Muscle of leg (tissue), 11 donors: ENCODE results near the gene SHANK1. TPM values are rescaled to one million over a fixed set of nuclear protein-coding genes. Genes with fewer than 3 reads are reported as not detected.

Experiments used
- DNase-seq: peaks from one replicate; pipeline ENCODE4 v3.0.0; 2013
- H3K27ac ChIP-seq: one replicate; pipeline ENCODE4 v1.5.1; 2013; ENCODE audit warnings: mild to moderate bottlenecking, low read length, control low read depth
- H3K27me3 ChIP-seq: one replicate; pipeline ENCODE4 v1.6.1; 2013; ENCODE audit warnings: low read length; ENCODE audit not compliant: control insufficient read depth, insufficient read depth
- H3K36me3 ChIP-seq: one replicate; pipeline ENCODE4 v1.6.1; 2013; ENCODE audit warnings: low read length; ENCODE audit not compliant: control insufficient read depth, insufficient read depth
- H3K4me1 ChIP-seq: one replicate; pipeline ENCODE4 v1.6.1; 2013; ENCODE audit warnings: low read length; ENCODE audit not compliant: control insufficient read depth, insufficient read depth
- H3K4me3 ChIP-seq: one replicate; pipeline ENCODE4 v1.5.1; 2013; ENCODE audit warnings: low read length, control low read depth
- H3K9me3 ChIP-seq: replicated peaks from 2 replicates; pipeline ENCODE4 v1.6.1; 2013; ENCODE audit warnings: low read depth, low read length; ENCODE audit not compliant: control insufficient read depth
- WGBS: methylation state at CpG from one replicate; pipeline ENCODE4 v1.1.5; 2013; ENCODE audit warnings: missing lambda C conversion rate; ENCODE audit not compliant: insufficient coverage; 5-methylcytosine and 5-hydroxymethylcytosine counted together
- polyA plus RNA-seq, 8 donors: library from polyadenylated mRNA; unstranded; fragments of 120-200 nt; gene quantifications; one replicate each; pipeline versions ENCODE4 v1.2.1 to v1.2.3, GENCODE V29; 2013; ENCODE audit warnings: inconsistent platforms in 1 of 8, low replicate concordance in 1 of 8; ENCODE audit not compliant: insufficient read length in 8 of 8, insufficient read depth in 1 of 8
- total RNA-seq: library from RNA; stranded (reverse); fragments of 120-200 nt; gene quantifications from one replicate; pipeline ENCODE4 v1.2.4, GENCODE V29; 2013

SHANK1 gene
- total and polyA plus RNA-seq, 9 donors: 12.1 to 37.4 (median 23.2) TPM

- Histone ChIP-seq H3K27ac (peak overlapping the region; percentile 93), H3K4me1 (peaks cover 64% of the 10 kb centered on the region)
- 25% methylated on average over 9 of the region's 15 CpGs for WGBS
Measured at GRCh38 chr19:50722201-50723013, 2.8 kb upstream of the SHANK1 start.

GRCh38 chr19:50721441-50722137 lies 2.0 kb upstream of the SHANK1 start:
- H3K27ac ChIP-seq: peak overlapping the region; percentile 74
- H3K36me3 ChIP-seq: peaks cover 5% of the 10 kb centered on the region
- H3K4me1 ChIP-seq: peaks cover 71% of the 10 kb centered on the region
- no peaks in the 10 kb centered on the region for H3K9me3 ChIP-seq
- 74% methylated on average over 8 of the region's 10 CpGs for WGBS
- DNase-seq: peak; percentile 66
- H3K4me3 ChIP-seq: no peak overlapping the region
- peaks cover 31% of the 10 kb centered on the region for H3K27me3 ChIP-seq

More at GRCh38 chr19:50722201-50723013, 2.8 kb upstream of the SHANK1 start:
- peaks cover 9% of the 10 kb centered on the region for H3K36me3 ChIP-seq
- peak overlapping the region; percentile 63 for H3K4me3 ChIP-seq
- H3K27me3 ChIP-seq: peaks cover 23% of the 10 kb centered on the region
- no peaks in the 10 kb centered on the region for H3K9me3 ChIP-seq
- DNase-seq: peak; percentile 33

GRCh38 chr19:50720921-50721381 lies 1.3 kb upstream of the SHANK1 start:
- Histone ChIP-seq H3K4me3 (no peak overlapping the region), H3K9me3 (no peaks in the 10 kb centered on the region), H3K27ac (peak overlapping the region; percentile 15), H3K4me1 (peaks cover 68% of the 10 kb centered on the region), H3K36me3 (peaks cover 5% of the 10 kb centered on the region), H3K27me3 (peaks cover 31% of the 10 kb centered on the region)
- 47% methylated on average over 5 of the region's 8 CpGs for WGBS
- peak; percentile 50 for DNase-seq

GRCh38 chr19:50720181-50720920 lies 749 bp upstream of the SHANK1 start:
- H3K36me3 ChIP-seq: peaks cover 9% of the 10 kb centered on the region
- peaks cover 62% of the 10 kb centered on the region for H3K4me1 ChIP-seq
- no peak for DNase-seq
- H3K27ac ChIP-seq: no peak overlapping the region
- no peaks in the 10 kb centered on the region for H3K9me3 ChIP-seq
- peaks cover 27% of the 10 kb centered on the region for H3K27me3 ChIP-seq
- WGBS: 45% methylated on average over 21 of the region's 21 CpGs
- no peak overlapping the region for H3K4me3 ChIP-seq

- H3K4me1 ChIP-seq: peaks cover 58% of the 10 kb centered on the region
- H3K4me3 ChIP-seq: peak overlapping the region; percentile 42
- no peaks in the 10 kb centered on the region for H3K9me3 ChIP-seq
- no peak for DNase-seq
- under 1% methylated on average over 14 of the region's 30 CpGs for WGBS
- no peak overlapping the region for H3K27ac ChIP-seq
- peaks cover 23% of the 10 kb centered on the region for H3K27me3 ChIP-seq
- peaks cover 12% of the 10 kb centered on the region for H3K36me3 ChIP-seq
Measured at GRCh38 chr19:50719119-50719435, 525 bp downstream of the SHANK1 start.

GRCh38 chr19:50718255-50719118 lies 1.1 kb downstream of the SHANK1 start:
- WGBS: 2% methylated on average over 58 of the region's 74 CpGs
- H3K4me3 ChIP-seq: peak overlapping the region; percentile 42
- H3K9me3 ChIP-seq: no peaks in the 10 kb centered on the region
- peak; percentile 46 for DNase-seq
- H3K27me3 ChIP-seq: peaks cover 18% of the 10 kb centered on the region
- peaks cover 52% of the 10 kb centered on the region for H3K4me1 ChIP-seq
- H3K36me3 ChIP-seq: peaks cover 16% of the 10 kb centered on the region
- H3K27ac ChIP-seq: no peak overlapping the region

GRCh38 chr19:50717891-50718254 lies 1.7 kb downstream of the SHANK1 start:
- Histone ChIP-seq H3K9me3 (no peaks in the 10 kb centered on the region), H3K4me1 (peaks cover 46% of the 10 kb centered on the region), H3K36me3 (peaks cover 16% of the 10 kb centered on the region), H3K4me3 (peak overlapping the region; percentile 42), H3K27ac (no peak overlapping the region), H3K27me3 (peaks cover 14% of the 10 kb centered on the region)
- WGBS: no CpG with 5 or more reads among the region's 13 CpGs
- no peak for DNase-seq

GRCh38 chr19:50717026-50717723 lies 2.4 kb downstream of the SHANK1 start:
- peaks cover 14% of the 10 kb centered on the region for H3K27me3 ChIP-seq
- H3K4me3 ChIP-seq: no peak overlapping the region
- no peaks in the 10 kb centered on the region for H3K9me3 ChIP-seq
- WGBS: 60% methylated on average over 23 of the region's 23 CpGs
- H3K4me1 ChIP-seq: peaks cover 39% of the 10 kb centered on the region
- H3K27ac ChIP-seq: peak overlapping the region; percentile 20
- H3K36me3 ChIP-seq: peaks cover 20% of the 10 kb centered on the region
- DNase-seq: no peak
